ENCODE data around the gene TOM1L2.

The TOM1L2 gene

DNA sequence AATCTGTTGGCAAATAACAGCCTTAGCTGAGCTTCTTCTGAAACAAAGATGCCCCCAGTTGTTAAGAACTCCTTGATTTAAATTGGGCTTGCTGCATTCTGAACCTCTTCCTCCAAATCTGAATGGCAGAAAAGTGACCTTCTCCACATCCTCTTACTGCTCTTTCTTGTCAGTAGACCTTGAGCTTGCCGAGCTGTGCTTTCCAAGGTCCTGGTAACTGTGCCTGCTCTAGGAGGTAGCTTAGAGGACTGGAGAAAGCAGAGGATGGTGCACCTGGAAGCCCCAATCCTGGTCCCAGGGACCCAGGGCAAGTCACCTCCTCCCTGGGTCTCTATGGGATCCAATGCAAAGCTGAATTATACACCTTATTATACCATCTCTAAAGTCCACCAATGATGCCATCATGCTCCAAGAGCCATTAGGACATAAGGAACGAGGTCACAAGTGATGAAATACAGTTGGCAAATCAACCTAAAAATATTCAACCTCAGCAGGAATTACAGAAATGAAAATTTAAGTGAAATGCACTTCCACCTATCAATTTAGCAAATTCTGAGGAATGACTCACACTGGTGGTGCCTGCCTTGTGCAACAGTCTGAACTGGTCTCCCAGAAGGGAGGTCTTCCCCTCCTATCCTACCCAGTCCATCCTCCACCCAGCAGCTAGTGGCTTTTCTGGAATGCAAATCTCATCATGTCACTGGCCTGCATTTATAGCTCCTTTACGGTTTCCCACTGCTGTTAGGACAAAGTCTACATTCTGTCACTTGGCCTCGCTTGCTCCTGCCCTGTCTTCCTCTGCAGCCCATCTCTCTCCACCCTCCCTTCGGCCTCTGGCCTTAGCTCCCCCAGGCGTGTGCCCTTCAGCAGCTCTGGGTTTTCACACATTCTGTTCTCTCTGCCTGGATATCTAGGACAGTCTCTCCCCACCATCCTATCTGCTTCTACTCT lies 36.6 kb downstream of the TOM1L2 start:
- DNase-seq (ENCODE audit: low spot score): no peak
- TF ChIP-seq, protein P1, sequence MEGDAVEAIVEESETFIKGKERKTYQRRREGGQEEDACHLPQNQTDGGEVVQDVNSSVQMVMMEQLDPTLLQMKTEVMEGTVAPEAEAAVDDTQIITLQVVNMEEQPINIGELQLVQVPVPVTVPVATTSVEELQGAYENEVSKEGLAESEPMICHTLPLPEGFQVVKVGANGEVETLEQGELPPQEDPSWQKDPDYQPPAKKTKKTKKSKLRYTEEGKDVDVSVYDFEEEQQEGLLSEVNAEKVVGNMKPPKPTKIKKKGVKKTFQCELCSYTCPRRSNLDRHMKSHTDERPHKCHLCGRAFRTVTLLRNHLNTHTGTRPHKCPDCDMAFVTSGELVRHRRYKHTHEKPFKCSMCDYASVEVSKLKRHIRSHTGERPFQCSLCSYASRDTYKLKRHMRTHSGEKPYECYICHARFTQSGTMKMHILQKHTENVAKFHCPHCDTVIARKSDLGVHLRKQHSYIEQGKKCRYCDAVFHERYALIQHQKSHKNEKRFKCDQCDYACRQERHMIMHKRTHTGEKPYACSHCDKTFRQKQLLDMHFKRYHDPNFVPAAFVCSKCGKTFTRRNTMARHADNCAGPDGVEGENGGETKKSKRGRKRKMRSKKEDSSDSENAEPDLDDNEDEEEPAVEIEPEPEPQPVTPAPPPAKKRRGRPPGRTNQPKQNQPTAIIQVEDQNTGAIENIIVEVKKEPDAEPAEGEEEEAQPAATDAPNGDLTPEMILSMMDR (IDR thresholded peaks at IDR 0.05; ENCODE audit: extremely low read depth, missing control alignments): no peak

DNA sequence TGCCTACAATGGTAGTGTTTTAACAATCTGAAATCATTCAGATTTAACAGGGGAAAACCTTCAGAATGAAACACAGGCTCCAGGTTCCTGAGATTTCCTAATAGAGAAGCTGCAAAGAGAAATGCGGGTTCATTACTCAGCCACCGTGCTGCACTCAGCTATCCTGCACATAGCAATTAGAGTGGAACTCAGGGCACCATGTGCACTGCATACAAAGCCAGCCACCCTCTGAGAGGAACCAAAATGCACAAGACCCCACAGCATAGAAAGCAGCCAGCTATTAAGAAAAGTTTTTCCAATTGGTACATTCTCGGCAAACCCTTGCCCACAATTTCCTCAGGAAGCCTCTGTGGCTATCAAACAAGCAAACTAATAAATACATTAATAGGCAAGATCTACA lies 37.4 kb downstream of the TOM1L2 start:
- TF ChIP-seq, protein P1 (IDR thresholded peaks at IDR 0.05; ENCODE audit: extremely low read depth, missing control alignments): no peak
- no peak for DNase-seq (ENCODE audit: low spot score)

DNA sequence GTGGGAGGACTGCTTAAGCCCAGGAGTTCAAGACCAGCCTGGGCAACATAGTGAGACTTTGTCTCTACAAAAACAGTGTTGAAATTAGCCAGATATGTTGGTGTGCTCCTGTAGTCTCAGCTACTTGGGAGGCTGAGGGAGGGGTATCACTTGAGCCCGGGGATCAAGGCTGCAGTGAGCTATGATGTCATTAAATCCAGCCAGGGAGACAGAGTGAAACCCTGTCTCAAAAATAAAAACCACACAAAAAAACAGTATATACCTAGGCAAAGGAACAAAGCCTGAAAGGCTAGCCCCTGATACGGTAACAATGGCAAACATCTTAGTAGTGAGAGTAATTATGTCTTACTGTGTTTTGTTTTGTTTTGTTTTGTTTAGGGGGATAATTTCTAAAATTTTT lies 38.0 kb downstream of the TOM1L2 start:
- no peak for DNase-seq (ENCODE audit: low spot score)
- TF ChIP-seq, protein P1 (IDR thresholded peaks at IDR 0.05; ENCODE audit: extremely low read depth, missing control alignments): no peak

DNA sequence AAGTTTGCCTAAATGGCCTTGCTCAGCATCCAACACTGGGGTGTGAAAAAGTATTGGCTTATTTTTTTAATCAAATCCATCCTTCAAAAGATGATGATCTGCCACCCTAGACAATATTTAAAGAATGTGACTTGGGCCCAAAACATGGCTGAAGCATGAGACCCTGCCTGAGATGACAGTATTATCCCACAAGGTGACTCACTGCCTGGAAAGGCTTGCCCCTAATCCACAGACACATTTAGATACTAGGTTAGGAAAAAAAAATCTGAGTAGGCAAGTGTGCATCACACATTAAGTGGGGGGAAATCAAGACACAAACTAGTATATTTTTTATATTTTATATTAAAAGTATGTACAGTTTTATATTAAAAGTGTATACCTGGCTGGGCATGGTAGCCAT lies 38.4 kb downstream of the TOM1L2 start:
- TF ChIP-seq, protein P1 (IDR thresholded peaks at IDR 0.05; ENCODE audit: extremely low read depth, missing control alignments): no peak
- no peak for DNase-seq (ENCODE audit: low spot score)

DNA sequence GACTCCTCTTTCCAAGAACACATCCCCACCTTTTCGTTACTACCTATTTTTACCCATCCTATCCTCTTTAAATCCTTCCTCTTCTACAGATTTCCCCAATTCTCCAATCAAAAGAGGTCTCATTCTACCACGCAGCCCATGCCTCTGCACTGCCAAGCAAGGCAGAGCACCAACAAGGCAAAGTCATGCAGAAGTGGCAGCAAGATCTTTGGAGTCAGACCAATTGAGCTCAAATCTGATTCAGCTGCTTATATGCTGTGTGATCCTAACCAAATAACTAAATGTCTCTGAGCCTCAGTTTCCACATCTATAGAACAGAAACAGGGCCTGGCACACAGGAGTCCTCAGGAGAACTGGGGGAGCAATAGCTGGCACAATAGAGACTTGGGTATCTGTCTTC lies 41.0 kb downstream of the TOM1L2 start:
- no peak for DNase-seq (ENCODE audit: low spot score)
- TF ChIP-seq, protein P1 (IDR thresholded peaks at IDR 0.05; ENCODE audit: extremely low read depth, missing control alignments): no peak

DNA sequence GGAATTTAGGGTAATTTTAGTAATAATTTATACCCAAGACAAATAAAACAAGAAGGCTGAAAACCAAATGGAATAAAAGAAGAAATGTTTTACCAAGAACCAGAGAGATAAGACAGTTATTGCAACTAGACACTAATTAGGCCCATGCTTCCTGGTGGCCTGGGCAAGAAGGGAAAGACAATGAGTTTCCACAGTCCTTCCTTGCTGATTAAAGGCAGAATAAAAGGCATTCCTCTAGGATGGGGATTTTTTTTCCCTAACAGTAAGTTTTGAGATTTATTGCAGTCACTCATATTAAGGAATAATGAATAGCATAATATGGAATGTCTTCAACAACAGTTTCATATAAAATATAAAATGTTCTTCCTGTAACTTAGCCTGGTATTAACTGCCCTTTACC lies 41.5 kb downstream of the TOM1L2 start:
- TF ChIP-seq, protein P1 (IDR thresholded peaks at IDR 0.05; ENCODE audit: extremely low read depth, missing control alignments): no peak

DNA sequence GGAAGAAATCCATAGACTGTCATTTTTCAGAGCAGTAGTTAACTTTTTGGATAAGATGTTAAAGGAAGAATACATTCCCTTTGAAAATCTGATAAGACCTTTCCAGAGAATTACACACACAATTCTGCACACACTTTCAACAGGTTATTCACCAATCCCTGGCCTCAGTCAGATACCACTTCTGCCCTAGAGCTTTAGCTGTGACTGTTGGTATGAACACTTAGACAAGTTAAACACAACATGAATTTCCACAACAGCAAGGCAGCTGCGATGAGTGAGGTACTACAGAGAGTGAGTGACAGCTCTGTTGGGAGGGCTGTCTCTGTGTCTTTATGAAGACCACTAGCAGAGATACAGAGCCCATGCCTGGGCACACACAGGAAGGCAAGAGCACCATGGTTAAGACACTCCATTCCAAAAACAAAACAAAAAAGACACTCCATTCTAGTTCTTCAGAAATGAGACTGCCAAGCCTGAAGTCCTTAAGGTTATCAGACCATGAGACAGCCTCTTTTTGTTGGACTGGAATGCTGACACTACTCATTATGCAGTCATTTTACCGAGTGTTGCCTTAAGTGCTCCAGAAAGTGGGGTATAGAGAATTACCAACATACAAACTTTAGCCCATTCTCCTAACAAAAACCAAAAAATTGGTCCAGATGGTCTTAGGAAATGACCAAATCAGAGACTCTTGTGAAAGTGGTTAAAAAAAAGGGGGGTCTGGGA lies 42.4 kb downstream of the TOM1L2 start:
- DNase-seq (ENCODE audit: low spot score): no peak
- TF ChIP-seq, protein P1 (IDR thresholded peaks at IDR 0.05; ENCODE audit: extremely low read depth, missing control alignments): no peak

More for the DNA sequence above, 41.5 kb downstream of the TOM1L2 start:
- DNase-seq (ENCODE audit: low spot score): no peak

Data from GM20000 (cell line).